ENCODE measurements around the gene MBOAT1.

Gene MBOAT1

GRCh38 chr6:20137240-20137639 lies 75.0 kb downstream of the MBOAT1 start:
- no peak for DNase-seq (ENCODE audit: low read depth)

- DNase-seq (ENCODE audit: low read depth) = no peak
These were observed 76.5 kb downstream of the MBOAT1 start for GRCh38 chr6:20135677-20136268.

- DNase-seq (ENCODE audit: low read depth) = no peak
These were observed 77.7 kb downstream of the MBOAT1 start for GRCh38 chr6:20134613-20135012.

GRCh38 chr6:20129290-20130088 lies 82.8 kb downstream of the MBOAT1 start:
- no peak for DNase-seq (ENCODE audit: low read depth)

- DNase-seq (ENCODE audit: low read depth) = no peak
These were observed 84.3 kb downstream of the MBOAT1 start for GRCh38 chr6:20128018-20128417.

GRCh38 chr6:20126789-20127653 lies 85.2 kb downstream of the MBOAT1 start:
- peak; percentile 37 for DNase-seq (ENCODE audit: low read depth)

GRCh38 chr6:20126102-20126752 lies 86.0 kb downstream of the MBOAT1 start:
- no peak for DNase-seq (ENCODE audit: low read depth)

- DNase-seq (ENCODE audit: low read depth) = no peak
These were observed 87.7 kb downstream of the MBOAT1 start for GRCh38 chr6:20124545-20124944.

GRCh38 chr6:20119485-20119884 lies 92.8 kb downstream of the MBOAT1 start:
- no peak for DNase-seq (ENCODE audit: low read depth)

GRCh38 chr6:20118892-20119291 lies 93.4 kb downstream of the MBOAT1 start:
- no peak for DNase-seq (ENCODE audit: low read depth)

GRCh38 chr6:20117474-20117873 lies 94.8 kb downstream of the MBOAT1 start:
- DNase-seq (ENCODE audit: low read depth) = no peak

- DNase-seq (ENCODE audit: low read depth) = no peak
These were observed 95.5 kb downstream of the MBOAT1 start for GRCh38 chr6:20116792-20117191.

GRCh38 chr6:20115246-20115980 lies 96.9 kb downstream of the MBOAT1 start:
- no peak for DNase-seq (ENCODE audit: low read depth)

GRCh38 chr6:20113649-20114224 lies 98.5 kb downstream of the MBOAT1 start:
- DNase-seq (ENCODE audit: low read depth) = no peak

GRCh38 chr6:20112841-20113240 lies 99.4 kb downstream of the MBOAT1 start:
- DNase-seq (ENCODE audit: low read depth) = no peak

GRCh38 chr6:20112241-20112640 lies 100.0 kb downstream of the MBOAT1 start:
- no peak for DNase-seq (ENCODE audit: low read depth)

GRCh38 chr6:20110478-20110877 lies 101.8 kb downstream of the MBOAT1 start:
- no peak for DNase-seq (ENCODE audit: low read depth)

- no peak for DNase-seq (ENCODE audit: low read depth)
These were observed 102.7 kb downstream of the MBOAT1 start for GRCh38 chr6:20109526-20109925.

GRCh38 chr6:20105838-20106237 lies 106.4 kb downstream of the MBOAT1 start:
- DNase-seq (ENCODE audit: low read depth) = no peak

- DNase-seq (ENCODE audit: low read depth) = no peak
These were observed 107.6 kb downstream of the MBOAT1 start for GRCh38 chr6:20104696-20105095.

- DNase-seq (ENCODE audit: low read depth) = no peak
These were observed 109.7 kb downstream of the MBOAT1 start for GRCh38 chr6:20102397-20103073.

Data from stimulated activated CD8-positive, alpha-beta memory T cell treated with anti-CD3 and anti-CD28 coated beads, Interleukin-7, amount 100 ng/mL, for 24 hours (primary cell).